K562 (cell line): ENCODE measurements around the gene CEP120. TPM values are rescaled to one million over a fixed set of nuclear protein-coding genes. Genes with fewer than 3 reads are reported as not detected.
"Not testable (repeated sequence)": the region's sequence is repeated elsewhere in the genome, so short reads cannot be mapped to it uniquely, and the experiment has no call there.

Experiments used
- ATAC-seq: fragments of 200-7000 bp; cut with Tn5 transposase; 3 replicates; pipeline ENCODE4 v1.9.1; 2020; ENCODE audit warnings: moderate library complexity
- BruUV-seq: library from RNA; stranded (reverse); fragments of 400-500 nt; replicated peaks from 2 replicates; lab custom pipeline; 2021; lab: Mats Ljungman, UMichigan
- CTCF ChIA-PET: fragments of 300-600 bp; formaldehyde crosslinking; extraction: SDS; loops from one replicate; lab custom pipeline; 2021; ENCODE audit warnings: low intra/inter-chr PET ratio; lab: Yijun Ruan, JAX
- POLR2A ChIA-PET: fragments of 300-600, 350-650 bp; sonication (Branson Sonifier 250); formaldehyde crosslinking; extraction: SDS; loops from one replicate; lab custom pipeline; 2021; ENCODE audit warnings: antibody characterized with exemption, inconsistent platforms; lab: Yijun Ruan, JAX
- DNase-seq, 4 experiments: peaks; one replicate each; pipeline versions ENCODE4 v3.0.0 to v3.0.0-alpha.2; 2011 to 2018; ENCODE audit warnings: low spot score in 3 of 4, mixed read lengths in 3 of 4; ENCODE audit errors: extremely low read depth in 1 of 4
- FAIRE-seq: peaks from 2 replicates; lab custom pipeline; 2011; peaks lifted over from hg19 to GRCh38; lab: Jason Lieb, UNC
- H2AFZ ChIP-seq: 2 replicates; pipeline ENCODE4 v1.6.0; 2011; ENCODE audit warnings: low read depth, low read length, control low read depth, inconsistent platforms
- H3K27ac ChIP-seq: fragments of 200-600 bp; 3 replicates; pipeline ENCODE4 v1.8.0; 2011; ENCODE audit warnings: low read depth, mild to moderate bottlenecking, control low read depth, inconsistent platforms, low read length, moderate library complexity, mixed read lengths; ENCODE audit errors: extremely low read depth
- H3K27me3 ChIP-seq, 2 experiments: fragments of 300-600 bp in 1 of 2; 2 replicates in 1 of 2; 3 replicates in 1 of 2; pipeline versions ENCODE4 v1.6.0 to v1.8.0; 2011; ENCODE audit warnings: inconsistent platforms in 2 of 2, low read length in 2 of 2, mild to moderate bottlenecking in 1 of 2, mixed read lengths in 1 of 2, moderate library complexity in 1 of 2; ENCODE audit not compliant: control insufficient read depth in 2 of 2, insufficient read depth in 2 of 2
- H3K36me3 ChIP-seq: fragments of 300-600 bp; 3 replicates; pipeline ENCODE4 v1.8.0; 2011; ENCODE audit warnings: mild to moderate bottlenecking, low read length, inconsistent platforms; ENCODE audit not compliant: control insufficient read depth, insufficient read depth
- H3K4me1 ChIP-seq, 2 experiments: fragments of 200-600 bp in 1 of 2; replicated peaks in 1 of 2; 2 replicates in 1 of 2; 3 replicates in 1 of 2; pipeline versions ENCODE4 v1.5.1 to v1.8.0; 2011; ENCODE audit warnings: inconsistent platforms in 2 of 2, low read length in 2 of 2, mild to moderate bottlenecking in 1 of 2, mixed read lengths in 1 of 2, moderate library complexity in 1 of 2; ENCODE audit not compliant: control insufficient read depth in 2 of 2, insufficient read depth in 2 of 2
- H3K4me2 ChIP-seq: 2 replicates; pipeline ENCODE4 v1.6.1; 2011; ENCODE audit warnings: low read length, control low read depth, inconsistent platforms, mixed read lengths; ENCODE audit not compliant: insufficient read depth
- H3K4me3 ChIP-seq: fragments of 200-600 bp; sonication (generic), shearing (Covaris generic); 2 replicates; pipeline ENCODE4 v1.5.1; 2016; ENCODE audit warnings: control low read depth, inconsistent platforms
- H3K79me2 ChIP-seq: fragments of 200-600 bp; 3 replicates; pipeline ENCODE4 v1.8.0; 2011; ENCODE audit warnings: low read length, inconsistent platforms; ENCODE audit not compliant: control insufficient read depth, insufficient read depth
- H3K9ac ChIP-seq, 2 experiments: 2 replicates each; pipeline versions ENCODE4 v1.6.0 to v1.6.1; 2011; ENCODE audit warnings: low read depth in 2 of 2, low read length in 2 of 2, control low read depth in 1 of 2, inconsistent platforms in 1 of 2, mild to moderate bottlenecking in 1 of 2, mixed read lengths in 1 of 2; ENCODE audit not compliant: insufficient read depth in 1 of 2
- H3K9me1 ChIP-seq: one replicate; pipeline ENCODE4 v1.6.0; 2011; ENCODE audit warnings: inconsistent platforms, mild to moderate bottlenecking, low read length, moderate library complexity; ENCODE audit not compliant: control insufficient read depth, insufficient read depth
- H3K9me3 ChIP-seq: replicated peaks from 2 replicates; pipeline ENCODE4 v1.5.1; 2011; ENCODE audit warnings: low read depth, low read length, inconsistent platforms; ENCODE audit not compliant: control insufficient read depth, insufficient read depth
- H4K20me1 ChIP-seq: replicated peaks from 2 replicates; pipeline ENCODE4 v1.6.1; 2011; ENCODE audit warnings: low read length, inconsistent platforms, mixed read lengths; ENCODE audit not compliant: control insufficient read depth, insufficient read depth
- ARID1B ChIP-seq: fragments of 450-650 bp; IDR thresholded peaks from 2 replicates; pipeline ENCODE4 v1.6.1; 2016; ENCODE audit warnings: antibody characterized with exemption, mild to moderate bottlenecking, inconsistent platforms
- BCOR ChIP-seq: fragments of 450-650 bp; IDR thresholded peaks from 2 replicates; pipeline ENCODE4 v1.6.1; 2016
- DMBX1 ChIP-seq: fragments of 250-450 bp; sonication (Bioruptor Pico); IDR thresholded peaks from 2 replicates; pipeline ENCODE4 v1.8.0; 2022; ENCODE audit warnings: inconsistent platforms, mild to moderate bottlenecking, moderate library complexity, borderline replicate concordance
- ELK1 ChIP-seq: sonication (generic); formaldehyde crosslinking; IDR thresholded peaks from 2 replicates; pipeline ENCODE4 v1.8.1; 2022; ENCODE audit warnings: missing genetic modification reagents
- KDM4B ChIP-seq, 2 experiments: fragments of 450-650 bp in 1 of 2; sonication (generic) in 1 of 2; IDR thresholded peaks; 2 replicates each; pipeline ENCODE4 v1.6.1; 2016 to 2017; ENCODE audit warnings: borderline replicate concordance in 2 of 2, antibody characterized with exemption in 1 of 2, low read depth in 1 of 2, mild to moderate bottlenecking in 1 of 2
- RBM34 ChIP-seq: fragments of 200-400 bp; formaldehyde crosslinking; IDR thresholded peaks from 2 replicates; pipeline ENCODE4 v1.6.1; 2018; ENCODE audit warnings: low read length, borderline replicate concordance; ENCODE audit not compliant: insufficient read depth
- TEAD4 ChIP-seq, 2 experiments: sonication (generic) in 1 of 2; formaldehyde crosslinking in 1 of 2; IDR thresholded peaks; 2 replicates each; pipeline versions ENCODE4 v1.6.1 to v1.8.0; 2012 to 2022; ENCODE audit warnings: borderline replicate concordance in 1 of 2, inconsistent platforms in 1 of 2, low read length in 1 of 2, mild to moderate bottlenecking in 1 of 2, missing genetic modification reagents in 1 of 2
- ZNF146 ChIP-seq: IDR thresholded peaks from one replicate; pipeline ENCODE4 v1.6.1; 2018; ENCODE audit warnings: missing compliant biosample characterization; ENCODE audit not compliant: unreplicated experiment
- ZNF77 ChIP-seq: fragments of 250-450 bp; sonication (Bioruptor Pico); IDR thresholded peaks from 2 replicates; pipeline ENCODE4 v1.5.0; 2020
- WGBS: fragments of 100-300 bp; shearing (Covaris generic); methylation state at CpG from one replicate; pipeline ENCODE4 v1.1.6; 2016; ENCODE audit warnings: low coverage, mixed read lengths; ENCODE audit not compliant: insufficient coverage; ENCODE audit errors: missing lambda C conversion rate; 5-methylcytosine and 5-hydroxymethylcytosine counted together
- in situ Hi-C: fragments of 300-500 bp; cut with MboI; formaldehyde crosslinking; loops from 4 replicates; pipeline ENCODE4 v1.15.0; 2018; ENCODE audit warnings: inconsistent platforms, mixed read lengths
- intact Hi-C: fragments of 100-400 bp; cut with micrococcal nuclease; formaldehyde crosslinking; loops from 2 replicates; pipeline ENCODE4 v1.14.2; 2022
- polyA plus RNA-seq, 8 experiments: library from polyadenylated mRNA; depleted of rRNA in 4 of 8; stranded (reverse) in 5 of 8; unstranded in 3 of 8; fragments of >200 nt; fragmentation: Nextera tagmentation in 2 of 8; fragmentation: Illumina TruSeq in 1 of 8; extraction: Ambion mirVana in 2 of 8; extraction: Trizol in 1 of 8; gene quantifications; 2 replicates each; pipeline versions ENCODE4 v1.2.1 to v1.2.3, GENCODE V29; 2011 to 2014; ENCODE audit warnings: inconsistent platforms in 1 of 8, missing spikeins in 1 of 8
- total RNA-seq, 7 experiments: library from RNA; depleted of rRNA in 6 of 7; stranded (reverse); fragments of >200 nt in 6 of 7; fragmentation: Illumina TruSeq in 2 of 7; extraction: Trizol in 2 of 7; gene quantifications; 2 replicates each; pipeline versions ENCODE4 v1.2.1 to v1.2.3, GENCODE V29; 2011 to 2021; ENCODE audit warnings: low replicate concordance in 1 of 7
- TF ChIP-seq, protein P1 (sequence below): sonication (generic); IDR thresholded peaks from 2 replicates; pipeline ENCODE4 v1.6.1; 2016
- TF ChIP-seq, protein P2 (sequence below): fragments of 450-650 bp; formaldehyde crosslinking; IDR thresholded peaks from 2 replicates; pipeline ENCODE4 v1.4.0; 2020; ENCODE audit warnings: mild to moderate bottlenecking, moderate library complexity

CEP120 gene
- total and polyA plus RNA-seq, 9 of the 15 experiments (the other 6 are each of a cell fraction or from before 2014, with no cell fraction given), result 3.3 to 24.9 (median 14.4) TPM

DNA sequence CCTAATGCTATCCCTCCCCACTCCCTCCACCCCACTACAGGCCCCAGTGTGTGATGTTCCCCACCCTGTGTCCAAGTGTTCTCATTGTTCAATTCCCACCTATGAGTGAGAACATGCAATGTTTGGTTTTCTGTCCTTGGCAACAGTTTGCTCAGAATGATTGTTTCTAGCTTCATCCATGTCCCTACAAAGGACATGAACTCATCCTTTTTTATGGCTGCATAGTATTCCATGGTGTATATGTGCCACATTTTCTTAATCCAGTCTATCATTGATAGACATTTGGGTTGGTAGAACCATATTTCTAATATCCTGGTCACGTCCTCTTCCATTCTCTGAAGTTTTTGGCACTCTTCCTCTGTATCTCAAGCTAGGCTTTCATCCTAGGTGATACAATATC, 43.6 kb upstream of the CEP120 start:
- BruUV-seq, intact Hi-C loops, H3K4me3 ChIP-seq: not testable (repeated sequence)

DNA sequence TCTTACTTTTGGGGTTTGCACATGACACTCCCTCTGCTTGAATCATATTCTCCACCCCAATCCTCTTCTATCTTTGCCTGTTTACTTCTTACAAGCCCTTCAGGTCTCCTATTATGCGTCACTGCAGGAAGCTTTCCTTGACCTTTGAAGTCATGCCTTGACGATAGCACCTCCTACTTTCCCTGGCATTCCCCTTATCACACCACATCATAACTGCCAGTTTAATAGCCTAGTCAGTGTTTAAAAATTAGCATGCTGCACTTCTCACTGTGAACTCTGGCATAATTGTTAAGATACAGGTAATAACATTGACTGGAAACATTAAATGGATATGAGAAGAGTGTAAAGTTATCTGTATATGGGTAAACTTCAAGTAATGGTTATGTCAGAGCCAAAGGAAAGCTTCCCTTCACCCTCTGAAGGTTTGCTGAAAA, 37.1 kb upstream of the CEP120 start:
- intact Hi-C loops, result loop anchor here (2.0 kb wide), 1 partner anchor 38 kb away; the partner anchor contains the start of gene CEP120
- ChIA-PET CTCF (no interaction called here), POLR2A (no interaction called here)
- ATAC-seq (peak; percentile 84), DNase-seq (peak in 3 of 4 experiments; percentile 20 to 72 (median 33)), FAIRE-seq (peak; percentile 83)
- no peaks in the 10 kb centered on the region for H3K27me3 ChIP-seq
- no peak overlapping the region for H3K9ac ChIP-seq
- H3K27ac ChIP-seq, result peak overlapping the region; percentile 35; the same call in 1 of the 3 replicates
- no peaks in the 10 kb centered on the region for H4K20me1 ChIP-seq
- no peaks in the 10 kb centered on the region for H3K9me1 ChIP-seq
- in situ Hi-C loops, result no loop called here
- H3K36me3 ChIP-seq, result no peaks in the 10 kb centered on the region
- BruUV-seq, result no TSS peak
- peaks cover 0 to 10% of the 10 kb centered on the region in 2 experiments; a peak in 2 of 5 replicates for H3K4me1 ChIP-seq
- H3K4me3 ChIP-seq, result no peak overlapping the region
- H2AFZ ChIP-seq, result peak overlapping the region; percentile 60
- 3% methylated on average over 2 of the region's 2 CpGs for WGBS
- no peaks in the 10 kb centered on the region for H3K79me2 ChIP-seq
- H3K4me2 ChIP-seq, result peak overlapping the region; percentile 17; the same call in 1 of the 2 replicates
- H3K9me3 ChIP-seq, result no peaks in the 10 kb centered on the region
- TF ChIP-seq, protein P1, sequence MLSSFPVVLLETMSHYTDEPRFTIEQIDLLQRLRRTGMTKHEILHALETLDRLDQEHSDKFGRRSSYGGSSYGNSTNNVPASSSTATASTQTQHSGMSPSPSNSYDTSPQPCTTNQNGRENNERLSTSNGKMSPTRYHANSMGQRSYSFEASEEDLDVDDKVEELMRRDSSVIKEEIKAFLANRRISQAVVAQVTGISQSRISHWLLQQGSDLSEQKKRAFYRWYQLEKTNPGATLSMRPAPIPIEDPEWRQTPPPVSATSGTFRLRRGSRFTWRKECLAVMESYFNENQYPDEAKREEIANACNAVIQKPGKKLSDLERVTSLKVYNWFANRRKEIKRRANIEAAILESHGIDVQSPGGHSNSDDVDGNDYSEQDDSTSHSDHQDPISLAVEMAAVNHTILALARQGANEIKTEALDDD, result 0 out of 2 replicates have a peak, but pooled peaks have one; percentile 30
- TF ChIP-seq, protein P2, sequence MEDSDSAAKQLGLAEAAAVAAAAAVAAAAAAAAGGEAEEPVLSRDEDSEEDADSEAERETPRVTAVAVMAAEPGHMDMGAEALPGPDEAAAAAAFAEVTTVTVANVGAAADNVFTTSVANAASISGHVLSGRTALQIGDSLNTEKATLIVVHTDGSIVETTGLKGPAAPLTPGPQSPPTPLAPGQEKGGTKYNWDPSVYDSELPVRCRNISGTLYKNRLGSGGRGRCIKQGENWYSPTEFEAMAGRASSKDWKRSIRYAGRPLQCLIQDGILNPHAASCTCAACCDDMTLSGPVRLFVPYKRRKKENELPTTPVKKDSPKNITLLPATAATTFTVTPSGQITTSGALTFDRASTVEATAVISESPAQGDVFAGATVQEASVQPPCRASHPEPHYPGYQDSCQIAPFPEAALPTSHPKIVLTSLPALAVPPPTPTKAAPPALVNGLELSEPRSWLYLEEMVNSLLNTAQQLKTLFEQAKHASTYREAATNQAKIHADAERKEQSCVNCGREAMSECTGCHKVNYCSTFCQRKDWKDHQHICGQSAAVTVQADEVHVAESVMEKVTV (CRISPR knock-in tag), result no peak
- TF ChIP-seq ELK1 (no peak), TEAD4 (IDR thresholded peaks at IDR 0.05; ENCODE audit: low read length) (peak; percentile 26; the same call in 1 of the 2 replicates), TEAD4 (CRISPR knock-in tag; IDR thresholded peaks at IDR 0.05; ENCODE audit: borderline replicate concordance) (no peak), KDM4B (IDR thresholded peaks at IDR 0.05; ENCODE audit: borderline replicate concordance in 2 of 2, low read depth in 1 of 2) (no peak), DMBX1 (CRISPR knock-in tag) (no peak), ARID1B (peak; percentile 59), ZNF77 (CRISPR knock-in tag) (no peak), RBM34 (no peak)

More for the DNA sequence above, 43.6 kb upstream of the CEP120 start:
- POLR2A ChIA-PET, H3K9me3 ChIP-seq, H3K9me1 ChIP-seq, DNase-seq, H3K27me3 ChIP-seq, H3K27ac ChIP-seq, H3K9ac ChIP-seq, in situ Hi-C loops, H3K4me1 ChIP-seq, CTCF ChIA-PET, H2AFZ ChIP-seq, H4K20me1 ChIP-seq, H3K4me2 ChIP-seq, H3K79me2 ChIP-seq, FAIRE-seq, H3K36me3 ChIP-seq, ATAC-seq: not testable (repeated sequence)
- WGBS, result 19% methylated on average over 1 of the region's 1 CpG
- TF ChIP-seq ZNF146 (peak; percentile 74), BCOR (0 out of 2 replicates have a peak, but pooled peaks have one; percentile 16)
